T47D (cell line): ENCODE results near the gene CCDC50.

Experiments
- DNase-seq, 2 experiments: peaks; one replicate each; pipeline versions ENCODE4 v3.0.0 to v3.0.0-alpha.2; 2011 to 2012; ENCODE audit warnings: low read depth in 1 of 2, low spot score in 1 of 2
- JUND ChIP-seq: IDR thresholded peaks from 2 replicates; pipeline ENCODE4 v1.6.1; 2012; ENCODE audit warnings: low read depth
- in situ Hi-C: cut with HindIII; loops from 2 replicates; pipeline ENCODE4 v1.10.0; 2016; ENCODE audit warnings: low sequenced_read_pairs, low pct_unique_long_range_greater_than_20kb

The CCDC50 gene

DNA sequence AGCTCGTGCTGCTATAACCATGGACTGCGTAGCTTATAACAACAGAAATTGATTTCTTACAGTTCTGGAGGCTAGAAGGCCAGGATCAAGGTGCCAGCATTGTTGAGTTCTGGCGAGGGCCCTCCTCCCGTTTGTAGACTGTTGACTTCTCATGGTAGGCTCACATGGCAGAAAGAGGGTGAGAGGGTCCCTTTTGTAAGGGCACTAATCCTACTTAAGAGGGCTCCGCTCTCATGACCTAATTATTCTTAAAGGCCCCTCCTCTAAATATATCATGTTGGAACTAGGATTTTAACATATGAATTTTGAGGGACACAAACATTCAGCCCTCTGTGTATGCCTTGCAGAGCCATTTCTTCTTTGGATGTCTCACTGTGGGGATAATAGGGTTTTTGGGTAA, 103.0 kb downstream of the CCDC50 start:
- in situ Hi-C loops, result no loop called here
- TF ChIP-seq JUND, result no peak

DNA sequence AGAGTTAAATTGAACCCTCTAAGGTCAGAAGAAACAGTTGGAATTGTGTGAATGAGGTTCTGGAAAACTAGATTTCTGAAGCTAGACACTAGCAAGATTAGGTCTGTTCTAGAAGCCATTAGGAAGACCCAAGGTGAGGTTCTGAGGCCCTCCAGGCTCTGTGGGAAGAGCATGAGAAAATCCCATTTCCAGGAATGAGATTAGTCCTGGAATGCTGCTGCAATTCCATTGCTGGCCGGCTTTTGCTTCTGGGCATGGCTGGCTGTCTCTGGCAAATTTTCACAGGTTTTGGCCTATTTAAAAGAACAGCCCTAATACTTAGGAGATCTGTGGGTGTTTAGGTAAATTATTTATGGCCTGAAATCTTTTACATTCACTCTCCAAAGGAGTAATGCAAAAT, 104.8 kb downstream of the CCDC50 start:
- in situ Hi-C loops, result no loop called here
- DNase-seq, result no peak
- no peak for TF ChIP-seq JUND

More for the DNA sequence above, 103.0 kb downstream of the CCDC50 start:
- DNase-seq, result no peak

- in situ Hi-C loops, result no loop called here
- TF ChIP-seq JUND, result no peak
- no peak for DNase-seq
These were observed 106.8 kb downstream of the CCDC50 start for GRCh38 chr3:191435981-191436380.

- TF ChIP-seq JUND, result no peak
- in situ Hi-C loops, result no loop called here
- DNase-seq, result no peak
These were observed 109.1 kb downstream of the CCDC50 start for GRCh38 chr3:191438150-191438814.

- DNase-seq, result no peak
- TF ChIP-seq JUND, result no peak
- in situ Hi-C loops, result no loop called here
These were observed 111.3 kb downstream of the CCDC50 start for GRCh38 chr3:191440532-191440931.

GRCh38 chr3:191441687-191442086, 112.5 kb downstream of the CCDC50 start:
- TF ChIP-seq JUND, result no peak
- in situ Hi-C loops, result no loop called here
- DNase-seq, result no peak

DNA sequence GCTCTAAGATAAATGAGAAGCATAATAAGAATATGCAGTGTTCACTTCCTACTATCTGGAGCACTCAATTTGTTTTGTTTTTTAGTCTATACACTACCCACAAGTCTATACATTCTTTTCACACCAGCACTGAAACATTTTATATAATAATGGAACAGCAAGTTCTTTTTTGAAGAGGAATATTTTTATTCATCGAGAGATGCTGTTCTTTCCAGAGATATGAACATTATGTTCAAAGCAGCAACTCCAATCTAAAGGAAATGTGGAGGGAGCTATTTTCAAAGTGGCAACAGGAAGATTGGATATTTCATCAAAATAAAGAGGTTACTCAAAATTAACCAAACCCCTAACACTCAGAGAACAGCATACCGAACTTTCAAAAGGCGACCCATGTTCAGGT, 115.4 kb downstream of the CCDC50 start:
- in situ Hi-C loops, result no loop called here
- no peak for DNase-seq
- TF ChIP-seq JUND, result no peak
